BE2C (cell line): ENCODE data around the gene MSH3.

Experiments
- DNase-seq: peaks from one replicate; pipeline ENCODE4 v3.0.0-alpha.2; 2020
- H3K27me3 ChIP-seq: fragments of 250-450 bp; sonication (Bioruptor Pico); 2 replicates; pipeline ENCODE4 v1.5.1; 2020; ENCODE audit warnings: mild to moderate bottlenecking
- H3K36me3 ChIP-seq: fragments of 250-450 bp; sonication (Bioruptor Pico); 2 replicates; pipeline ENCODE4 v1.5.1; 2020; ENCODE audit warnings: mild to moderate bottlenecking
- H3K4me1 ChIP-seq: fragments of 250-450 bp; sonication (Bioruptor Pico); 2 replicates; pipeline ENCODE4 v1.5.1; 2020
- H3K4me3 ChIP-seq: 2 replicates; pipeline ENCODE4 v1.5.1; 2011; ENCODE audit warnings: low read depth, low read length
- H3K9me3 ChIP-seq: fragments of 250-450 bp; sonication (Bioruptor Pico); 2 replicates; pipeline ENCODE4 v1.5.1; 2020
- CTCF ChIP-seq: IDR thresholded peaks from 2 replicates; pipeline ENCODE4 v1.5.1; 2012; ENCODE audit warnings: mild to moderate bottlenecking, low read depth, low read length

MSH3 gene

GRCh38 chr5:80615266-80615914 is 39.1 kb upstream of the MSH3 start:
- Histone ChIP-seq H3K4me3 (no peak overlapping the region), H3K36me3 (no peaks in the 10 kb centered on the region), H3K9me3 (no peaks in the 10 kb centered on the region), H3K27me3 (no peaks in the 10 kb centered on the region), H3K4me1 (no peaks in the 10 kb centered on the region)
- DNase-seq = no peak
- TF ChIP-seq CTCF = no peak

GRCh38 chr5:80618438-80618837 is 36.0 kb upstream of the MSH3 start:
- no peaks in the 10 kb centered on the region for H3K4me1 ChIP-seq
- H3K4me3 ChIP-seq = no peak overlapping the region
- TF ChIP-seq CTCF = no peak

GRCh38 chr5:80619086-80619485 is 35.4 kb upstream of the MSH3 start:
- no peaks in the 10 kb centered on the region for H3K27me3 ChIP-seq
- no peaks in the 10 kb centered on the region for H3K4me1 ChIP-seq
- H3K9me3 ChIP-seq = no peaks in the 10 kb centered on the region
- H3K4me3 ChIP-seq = no peak overlapping the region
- TF ChIP-seq CTCF = no peak
- no peak for DNase-seq
- no peaks in the 10 kb centered on the region for H3K36me3 ChIP-seq

More at GRCh38 chr5:80618438-80618837, 36.0 kb upstream of the MSH3 start:
- Histone ChIP-seq H3K27me3 (no peaks in the 10 kb centered on the region), H3K36me3 (no peaks in the 10 kb centered on the region), H3K9me3 (no peaks in the 10 kb centered on the region)
- no peak for DNase-seq

GRCh38 chr5:80620211-80620610 is 34.2 kb upstream of the MSH3 start:
- no peak for TF ChIP-seq CTCF
- Histone ChIP-seq H3K4me3 (no peak overlapping the region), H3K9me3 (no peaks in the 10 kb centered on the region), H3K4me1 (no peaks in the 10 kb centered on the region), H3K27me3 (no peaks in the 10 kb centered on the region), H3K36me3 (no peaks in the 10 kb centered on the region)
- no peak for DNase-seq

- Histone ChIP-seq H3K27me3 (no peaks in the 10 kb centered on the region), H3K4me3 (no peak overlapping the region), H3K4me1 (no peaks in the 10 kb centered on the region), H3K36me3 (no peaks in the 10 kb centered on the region), H3K9me3 (no peaks in the 10 kb centered on the region)
- DNase-seq = no peak
- TF ChIP-seq CTCF = no peak
These were observed 31.7 kb upstream of the MSH3 start for GRCh38 chr5:80622756-80623155.

GRCh38 chr5:80623999-80624398 is 30.5 kb upstream of the MSH3 start:
- no peaks in the 10 kb centered on the region for H3K9me3 ChIP-seq
- no peaks in the 10 kb centered on the region for H3K4me1 ChIP-seq
- TF ChIP-seq CTCF = no peak

More at GRCh38 chr5:80623999-80624398, 30.5 kb upstream of the MSH3 start:
- Histone ChIP-seq H3K4me3 (no peak overlapping the region), H3K27me3 (no peaks in the 10 kb centered on the region), H3K36me3 (no peaks in the 10 kb centered on the region)
- DNase-seq = no peak
